Spinal cord (tissue), 10 donors: ENCODE measurements around the gene ABCA9. TPM values are rescaled to one million over a fixed set of nuclear protein-coding genes. Genes with fewer than 3 reads are reported as not detected.
"Not testable (repeated sequence)": the region's sequence is repeated elsewhere in the genome, so short reads cannot be mapped to it uniquely, and the experiment has no call there.

Source experiments
- DNase-seq, 6 donors: peaks; one replicate each; pipeline versions ENCODE4 v3.0.0 to v3.0.0-alpha.2; 2013 to 2015; ENCODE audit warnings: low spot score in 6 of 6, low read depth in 4 of 6
- H3K27ac ChIP-seq: one replicate; pipeline ENCODE4 v1.5.1; 2013; ENCODE audit warnings: low read depth, low read length, control low read depth
- H3K27me3 ChIP-seq: one replicate; pipeline ENCODE4 v1.6.1; 2013; ENCODE audit warnings: low read length; ENCODE audit not compliant: control insufficient read depth, insufficient read depth
- H3K36me3 ChIP-seq: one replicate; pipeline ENCODE4 v1.6.1; 2013; ENCODE audit warnings: low read length; ENCODE audit not compliant: control insufficient read depth, insufficient read depth
- H3K4me1 ChIP-seq: one replicate; pipeline ENCODE4 v1.6.1; 2013; ENCODE audit warnings: low read length; ENCODE audit not compliant: control insufficient read depth, insufficient read depth
- H3K4me3 ChIP-seq: one replicate; pipeline ENCODE4 v1.5.1; 2013; ENCODE audit warnings: low read depth, low read length, control low read depth
- H3K9me3 ChIP-seq: one replicate; pipeline ENCODE4 v1.6.1; 2013; ENCODE audit warnings: low read length; ENCODE audit not compliant: control insufficient read depth, insufficient read depth
- WGBS: methylation state at CpG from one replicate; pipeline ENCODE4 v1.1.5; 2013; ENCODE audit warnings: missing lambda C conversion rate; ENCODE audit not compliant: insufficient coverage; 5-methylcytosine and 5-hydroxymethylcytosine counted together
- polyA plus RNA-seq, 2 donors: library from polyadenylated mRNA; unstranded; fragments of 120-200 nt; gene quantifications; one replicate each; pipeline ENCODE4 v1.2.1, GENCODE V29; 2013; ENCODE audit not compliant: insufficient read length in 2 of 2
- total RNA-seq, 2 donors: library from RNA; depleted of rRNA in 1 of 2; stranded (reverse); fragments of 120-200 nt in 1 of 2; fragments of >200 nt in 1 of 2; gene quantifications; one replicate each; pipeline versions ENCODE4 v1.2.3 to v1.2.4, GENCODE V29; 2013 to 2014
- donor health status: healthy.

Gene ABCA9
- total and polyA plus RNA-seq, 4 donors, result 5.9 to 68.3 (median 27.3) TPM

GRCh38 chr17:69009930-69010329 lies 50.8 kb downstream of the ABCA9 start:
- WGBS, result 100% methylated on average over 1 of the region's 3 CpGs
- H3K4me3 ChIP-seq, result no peak overlapping the region
- H3K27me3 ChIP-seq, result no peaks in the 10 kb centered on the region
- no peaks in the 10 kb centered on the region for H3K4me1 ChIP-seq
- DNase-seq, result no peak
- no peak overlapping the region for H3K27ac ChIP-seq
- no peaks in the 10 kb centered on the region for H3K36me3 ChIP-seq
- H3K9me3 ChIP-seq, result no peaks in the 10 kb centered on the region

DNA sequence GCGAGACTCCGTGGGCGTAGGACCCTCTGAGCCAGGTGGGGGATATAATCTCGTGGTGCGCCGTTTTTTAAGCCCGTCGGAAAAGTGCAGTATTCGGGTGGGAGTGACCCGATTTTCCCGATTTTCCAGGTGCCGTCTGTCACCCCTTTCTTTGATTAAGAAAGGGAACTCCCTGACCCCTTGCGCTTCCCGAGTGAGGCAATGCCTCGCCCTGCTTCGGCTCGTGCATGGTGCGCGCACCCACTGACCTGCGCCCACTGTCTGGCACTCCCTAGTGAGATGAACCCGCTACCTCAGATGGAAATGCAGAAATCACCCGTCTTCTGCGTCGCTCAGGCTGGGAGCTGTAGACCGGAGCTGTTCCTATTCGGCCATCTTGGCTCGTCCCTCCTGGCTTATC lies 56.0 kb downstream of the ABCA9 start:
- H3K27ac ChIP-seq, DNase-seq, H3K9me3 ChIP-seq, H3K4me3 ChIP-seq, H3K27me3 ChIP-seq, H3K36me3 ChIP-seq, H3K4me1 ChIP-seq: not testable (repeated sequence)
- WGBS, result 95% methylated on average over 20 of the region's 27 CpGs

DNA sequence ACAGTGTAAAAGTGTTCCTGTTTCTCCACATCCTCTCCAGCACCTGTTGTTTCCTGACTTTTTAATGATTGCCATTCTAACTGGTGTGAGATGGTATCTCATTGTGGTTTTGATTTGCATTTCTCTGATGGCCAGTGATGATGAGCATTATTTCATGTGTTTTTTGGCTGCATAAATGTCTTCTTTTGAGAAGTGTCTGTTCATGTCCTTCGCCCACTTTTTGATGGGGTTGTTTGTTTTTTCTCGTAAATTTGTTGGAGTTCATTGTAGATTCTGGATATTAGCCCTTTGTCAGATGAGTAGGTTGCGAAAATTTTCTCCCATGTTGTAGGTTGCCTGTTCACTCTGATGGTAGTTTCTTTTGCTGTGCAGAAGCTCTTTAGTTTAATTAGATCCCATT lies 61.0 kb downstream of the ABCA9 start:
- H3K27ac ChIP-seq, DNase-seq, H3K27me3 ChIP-seq, H3K9me3 ChIP-seq, H3K4me3 ChIP-seq, H3K36me3 ChIP-seq, H3K4me1 ChIP-seq: not testable (repeated sequence)
- WGBS, result no CpG with 5 or more reads among the region's 3 CpGs

DNA sequence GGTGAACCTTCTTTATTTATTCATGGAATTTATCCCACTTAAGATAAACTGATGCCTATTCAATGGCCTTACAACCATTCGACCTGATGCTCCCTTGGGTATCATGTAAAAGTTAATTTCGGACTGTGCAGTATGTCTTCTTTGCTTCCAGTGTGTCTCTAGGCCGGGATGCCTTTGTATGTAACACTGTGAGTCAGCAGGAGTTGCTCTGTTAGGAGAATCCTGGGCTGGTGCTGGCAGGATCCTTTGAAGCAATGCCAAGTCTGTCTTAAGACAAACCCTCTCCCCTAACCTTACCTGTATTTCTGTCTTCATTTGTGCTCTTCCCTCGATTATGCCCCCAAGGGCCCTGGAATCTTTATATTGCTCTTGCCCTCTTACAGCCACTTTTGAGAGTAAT lies 67.6 kb downstream of the ABCA9 start:
- Histone ChIP-seq H3K27me3 (no peaks in the 10 kb centered on the region), H3K36me3 (no peaks in the 10 kb centered on the region), H3K9me3 (no peaks in the 10 kb centered on the region), H3K4me1 (no peaks in the 10 kb centered on the region), H3K4me3 (no peak overlapping the region), H3K27ac (no peak overlapping the region)
- DNase-seq, result no peak
- 65% methylated on average over 2 of the region's 4 CpGs for WGBS

DNA sequence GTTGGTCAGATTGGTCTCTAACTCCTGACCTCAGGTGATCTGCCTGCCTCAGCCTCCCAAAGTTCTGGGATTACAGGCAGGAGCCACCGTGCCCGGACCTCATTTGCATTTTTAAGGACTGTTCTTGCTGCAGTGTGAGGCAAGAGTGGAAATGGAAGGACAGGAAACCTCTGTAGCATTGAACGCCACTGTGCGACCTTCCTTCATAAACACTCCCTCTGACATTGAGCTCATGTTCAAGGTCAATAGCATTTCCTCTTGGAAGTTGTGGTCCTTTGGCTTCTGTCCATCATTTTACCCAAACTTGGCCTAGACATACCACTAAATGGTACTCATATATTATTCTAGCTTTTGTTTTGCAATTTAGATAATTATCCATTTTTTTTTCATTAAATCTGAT lies 72.8 kb downstream of the ABCA9 start:
- Histone ChIP-seq H3K36me3 (no peaks in the 10 kb centered on the region), H3K4me1 (no peaks in the 10 kb centered on the region), H3K4me3 (no peak overlapping the region), H3K9me3 (no peaks in the 10 kb centered on the region), H3K27ac (no peak overlapping the region), H3K27me3 (no peaks in the 10 kb centered on the region)
- DNase-seq, result no peak
- 80% methylated on average over 2 of the region's 4 CpGs for WGBS

GRCh38 chr17:68981288-68981687 lies 79.4 kb downstream of the ABCA9 start:
- peak in 1 of 6 donors; percentile 16 for DNase-seq
- Histone ChIP-seq H3K4me1 (no peaks in the 10 kb centered on the region), H3K36me3 (no peaks in the 10 kb centered on the region), H3K27me3 (no peaks in the 10 kb centered on the region), H3K27ac (no peak overlapping the region), H3K4me3 (no peak overlapping the region), H3K9me3 (no peaks in the 10 kb centered on the region)
- WGBS, result 60% methylated on average over 1 of the region's 2 CpGs

- Histone ChIP-seq H3K4me3 (no peak overlapping the region), H3K4me1 (no peaks in the 10 kb centered on the region), H3K27ac (no peak overlapping the region), H3K9me3 (no peaks in the 10 kb centered on the region), H3K36me3 (no peaks in the 10 kb centered on the region), H3K27me3 (no peaks in the 10 kb centered on the region)
- DNase-seq, result no peak
- 50% methylated on average over 1 of the region's 3 CpGs for WGBS
These were observed 87.5 kb downstream of the ABCA9 start for GRCh38 chr17:68973098-68973846.

GRCh38 chr17:68972119-68972704 lies 88.5 kb downstream of the ABCA9 start:
- Histone ChIP-seq H3K4me1 (no peaks in the 10 kb centered on the region), H3K9me3 (no peaks in the 10 kb centered on the region), H3K4me3 (no peak overlapping the region), H3K36me3 (no peaks in the 10 kb centered on the region), H3K27ac (no peak overlapping the region), H3K27me3 (no peaks in the 10 kb centered on the region)
- peak in 3 of 6 donors; percentile 12 to 62 (median 53) for DNase-seq
- no CpG with 5 or more reads among the region's 4 CpGs for WGBS

DNA sequence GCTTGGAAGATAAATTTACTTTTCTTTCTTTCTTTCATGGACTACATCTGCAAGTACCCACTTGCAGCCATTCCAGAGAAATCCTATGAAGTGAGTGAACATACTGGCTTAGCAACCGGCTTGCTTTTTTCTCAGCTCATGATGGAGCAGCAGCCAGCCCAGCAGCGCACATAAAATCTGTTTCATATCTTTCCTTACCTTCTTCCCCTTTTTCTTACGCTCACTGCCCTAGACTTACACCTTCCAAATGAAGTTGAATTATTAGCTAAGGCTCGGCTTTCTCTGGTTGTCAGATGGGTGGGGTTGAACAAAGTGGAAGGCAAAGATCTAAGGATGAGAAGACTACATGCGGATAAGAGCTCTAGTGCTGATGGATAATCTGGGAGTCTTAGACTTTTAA lies 91.6 kb downstream of the ABCA9 start:
- Histone ChIP-seq H3K4me1 (no peaks in the 10 kb centered on the region), H3K36me3 (no peaks in the 10 kb centered on the region), H3K4me3 (no peak overlapping the region), H3K27ac (no peak overlapping the region), H3K9me3 (no peaks in the 10 kb centered on the region), H3K27me3 (no peaks in the 10 kb centered on the region)
- DNase-seq, result no peak
- WGBS, result 73% methylated on average over 2 of the region's 5 CpGs

- H3K36me3 ChIP-seq, result no peaks in the 10 kb centered on the region
- H3K27me3 ChIP-seq, result no peaks in the 10 kb centered on the region
- no peak overlapping the region for H3K27ac ChIP-seq
- H3K9me3 ChIP-seq, result no peaks in the 10 kb centered on the region
- DNase-seq, result no peak
- H3K4me3 ChIP-seq, result no peak overlapping the region
- 92% methylated on average over 1 of the region's 4 CpGs for WGBS
- H3K4me1 ChIP-seq, result no peaks in the 10 kb centered on the region
These were observed 96.8 kb downstream of the ABCA9 start for GRCh38 chr17:68963958-68964357.
